ENCODE results near the gene BUD23. TPM values are rescaled to one million over a fixed set of nuclear protein-coding genes. Genes with fewer than 3 reads are reported as not detected.
"Not testable (repeated sequence)": the region's sequence is repeated elsewhere in the genome, so short reads cannot be mapped to it uniquely, and the experiment has no call there.

The BUD23 gene
- total RNA-seq, 8 experiments from 2014 or later, result 31.6 to 85.7 (median 49.2) TPM

DNA sequence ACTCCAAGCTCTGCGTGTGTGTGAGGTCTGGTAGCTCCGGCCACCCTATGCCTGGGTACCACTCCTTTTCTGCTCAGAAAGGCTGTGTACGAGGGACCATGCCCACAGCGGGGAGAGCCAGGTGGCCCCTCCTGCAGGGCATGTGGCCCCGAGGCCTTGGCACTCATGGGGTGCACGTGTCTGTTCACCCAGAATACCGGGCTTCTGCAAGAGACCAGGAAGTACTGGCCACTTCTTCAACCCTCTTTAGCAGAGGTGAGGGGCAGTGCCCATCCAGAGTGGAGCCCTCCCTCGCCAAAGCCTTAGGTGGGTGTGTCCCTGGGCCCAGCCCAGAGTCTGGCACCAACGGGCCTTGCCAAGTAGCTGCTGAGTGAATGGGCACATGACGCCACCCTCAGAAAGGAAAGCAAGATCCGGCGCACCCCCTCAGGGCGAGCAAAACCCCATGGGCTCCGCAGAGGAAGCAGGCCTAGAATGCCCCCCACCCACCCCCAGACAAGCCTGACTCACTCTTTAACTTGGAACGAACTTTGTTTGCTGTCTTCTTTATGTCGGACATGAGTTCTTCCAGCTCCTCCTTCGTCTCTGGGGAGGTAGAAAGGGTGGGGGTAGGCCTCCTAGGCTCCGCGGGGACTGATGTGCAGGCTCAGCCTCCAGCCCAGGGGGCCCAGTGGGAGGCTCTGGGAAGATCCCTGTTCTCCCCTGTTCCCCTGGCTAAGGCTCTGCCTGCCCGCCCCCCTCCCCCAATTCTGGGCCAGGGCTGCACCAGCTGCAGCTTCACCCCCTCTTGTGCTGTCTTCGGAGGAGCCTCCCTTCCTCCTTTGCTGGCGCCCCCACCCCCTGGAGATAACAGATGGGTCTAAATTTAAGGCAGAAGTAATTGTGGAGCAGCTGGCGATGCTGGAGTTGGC, 21.5 kb downstream of the BUD23 start:
- in situ Hi-C loops (cut with MboI; ENCODE audit: low pct_unique_long_range_greater_than_20kb in 2 of 9, low sequenced_read_pairs in 9 of 9, unreplicated experiment in 9 of 9), result no loop called here
- Histone ChIP-seq H3K27ac (peak overlapping the region in 1 of 2 donors; percentile 82), H3K4me3 (no peak overlapping the region), H3K4me1 (replicated peaks in 1 of 2) (peaks cover 12 to 31% of the 10 kb centered on the region in 2 donors)
- 20 to 100% (median 81%) methylated on average over 1 to 7 of the region's 23 CpGs; no CpG with 5 or more reads in 5 of the 10 experiments for WGBS, 10 experiments
- ATAC-seq (replicated peaks in 6 of 8), result peak in 2 of 8 experiments; percentile 4 to 55

DNA sequence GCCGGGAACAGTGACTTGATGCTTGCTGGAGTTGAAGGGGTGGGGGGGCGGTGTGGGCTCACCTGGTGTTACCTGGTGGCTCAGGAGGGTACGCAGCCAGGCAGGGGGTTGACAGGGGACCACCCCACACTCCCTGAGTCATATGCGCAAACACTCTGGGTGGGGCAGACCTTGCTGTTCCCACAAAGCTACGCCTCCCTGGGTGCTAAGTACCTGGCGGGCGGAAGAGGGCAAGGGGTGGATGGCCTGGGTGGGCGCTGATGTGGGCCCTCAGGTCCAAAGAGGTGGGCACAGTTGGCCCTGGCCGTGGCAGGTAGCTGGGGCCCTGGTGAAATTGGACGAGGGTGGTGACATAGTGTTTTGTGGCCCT, 22.1 kb downstream of the BUD23 start:
- ATAC-seq (replicated peaks in 6 of 8), result no peak
- 40 to 80% (median 60%) methylated on average over 1 to 2 of the region's 10 CpGs; no CpG with 5 or more reads in 7 of the 10 experiments for WGBS, 10 experiments
- Histone ChIP-seq H3K4me1 (replicated peaks in 1 of 2) (peaks cover 12 to 31% of the 10 kb centered on the region in 2 donors), H3K4me3 (no peak overlapping the region), H3K27ac (no peak overlapping the region)
- in situ Hi-C loops (cut with MboI; ENCODE audit: low pct_unique_long_range_greater_than_20kb in 2 of 9, low sequenced_read_pairs in 9 of 9, unreplicated experiment in 9 of 9), result no loop called here

DNA sequence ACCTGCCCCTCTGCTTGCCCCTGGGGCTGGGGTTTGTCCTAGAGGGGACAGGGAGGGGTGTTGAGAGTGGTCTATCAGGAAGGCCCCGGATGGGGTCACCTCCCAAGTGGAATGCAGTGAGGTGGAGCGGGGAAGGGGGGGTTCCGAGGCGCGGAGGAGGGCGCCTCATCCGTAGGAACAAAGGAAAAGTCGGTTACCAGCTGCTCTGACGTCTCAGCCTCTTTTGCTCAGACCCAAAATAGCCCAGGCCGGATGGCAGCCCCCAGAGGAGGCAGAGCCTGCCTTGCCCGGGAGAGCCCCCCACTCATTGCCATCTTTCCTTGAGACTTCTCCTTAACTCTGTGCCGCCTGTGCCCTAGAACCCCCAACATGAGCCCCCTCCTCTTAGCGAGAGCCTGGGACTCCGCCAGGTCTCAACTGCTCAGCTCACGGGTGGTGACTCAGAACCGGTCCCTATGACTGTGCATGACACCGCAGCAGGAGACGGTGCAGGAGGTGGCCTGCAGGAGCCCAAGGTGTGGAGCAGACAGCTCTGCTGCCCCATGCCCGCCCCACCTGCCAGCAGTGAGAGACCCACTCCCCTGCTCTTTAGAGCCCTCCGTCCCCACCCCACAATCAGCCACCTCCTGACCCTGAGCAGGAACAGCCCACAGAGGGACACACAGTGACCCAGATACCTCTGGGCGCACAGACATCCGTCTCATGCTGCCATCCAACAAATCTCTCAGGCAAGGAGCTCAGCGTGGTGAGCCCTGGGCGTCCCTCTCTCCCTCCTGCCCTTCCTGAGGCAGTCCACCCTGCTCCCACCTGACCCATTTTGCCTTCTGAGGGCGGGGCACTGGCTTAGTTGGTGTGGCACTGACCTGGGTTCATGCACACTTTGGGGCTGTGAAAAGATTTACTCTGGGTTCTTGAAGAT, 23.0 kb downstream of the BUD23 start:
- in situ Hi-C loops (cut with MboI; ENCODE audit: low pct_unique_long_range_greater_than_20kb in 2 of 9, low sequenced_read_pairs in 9 of 9, unreplicated experiment in 9 of 9), result no loop called here
- Histone ChIP-seq H3K27ac (no peak overlapping the region), H3K4me1 (replicated peaks in 1 of 2) (peaks cover 12 to 31% of the 10 kb centered on the region in 2 donors), H3K4me3 (no peak overlapping the region)
- 60 to 100% (median 80%) methylated on average over 1 to 3 of the region's 25 CpGs; no CpG with 5 or more reads in 5 of the 10 experiments for WGBS, 10 experiments
- no peak for ATAC-seq (replicated peaks in 6 of 8)

DNA sequence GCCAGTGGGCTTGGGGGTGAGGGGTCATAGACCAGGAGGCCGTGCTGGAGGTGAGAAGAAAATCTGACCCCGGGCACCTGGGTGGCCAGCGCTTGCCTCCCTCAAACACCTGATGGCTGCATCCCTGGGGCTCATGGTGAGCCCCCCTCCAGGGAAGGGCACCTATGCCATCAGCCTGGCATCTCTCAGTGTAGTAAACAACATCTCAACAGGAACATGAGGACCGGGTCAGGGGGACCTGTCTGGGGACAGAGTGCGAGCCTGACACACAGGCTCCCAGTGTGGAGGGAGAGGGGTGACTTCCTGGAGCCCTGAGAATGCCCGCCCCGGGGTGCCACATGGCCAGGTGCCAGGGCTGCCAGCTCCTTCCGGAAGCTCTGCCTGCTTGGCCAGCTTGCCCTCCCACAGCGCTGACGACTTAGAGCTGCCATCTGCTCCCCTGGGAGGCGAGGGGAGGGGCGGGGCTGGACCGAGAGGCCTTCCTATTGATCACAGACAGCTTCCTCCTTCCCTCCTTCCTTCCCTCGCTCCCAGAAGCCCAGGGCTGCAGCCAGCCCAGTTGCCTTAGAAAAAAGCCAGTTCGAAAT, 23.7 kb downstream of the BUD23 start:
- H3K27ac ChIP-seq, result no peak overlapping the region
- 80 to 100% (median 80%) methylated on average over 1 to 5 of the region's 15 CpGs; no CpG with 5 or more reads in 6 of the 10 experiments for WGBS, 10 experiments
- no peak for ATAC-seq (replicated peaks in 6 of 8)
- in situ Hi-C loops (cut with MboI; ENCODE audit: low pct_unique_long_range_greater_than_20kb in 2 of 9, low sequenced_read_pairs in 9 of 9, unreplicated experiment in 9 of 9), result no loop called here
- no peak overlapping the region for H3K4me3 ChIP-seq
- peaks cover 12 to 31% of the 10 kb centered on the region in 2 donors for H3K4me1 ChIP-seq (replicated peaks in 1 of 2)

- no peak for ATAC-seq (replicated peaks in 6 of 8)
- 87 to 100% methylated on average over 3 to 4 of the region's 16 CpGs; no CpG with 5 or more reads in 8 of the 10 experiments for WGBS, 10 experiments
- Histone ChIP-seq H3K4me3 (no peak overlapping the region), H3K4me1 (replicated peaks in 1 of 2) (peaks cover 5 to 24% of the 10 kb centered on the region in 2 donors), H3K27ac (no peak overlapping the region)
- in situ Hi-C loops (cut with MboI; ENCODE audit: low pct_unique_long_range_greater_than_20kb in 2 of 9, low sequenced_read_pairs in 9 of 9, unreplicated experiment in 9 of 9), result no loop called here
Observed at GRCh38 chr7:73708961-73709549, 25.7 kb downstream of the BUD23 start.

- peaks cover 13 to 21% of the 10 kb centered on the region in 2 donors for H3K4me1 ChIP-seq (replicated peaks in 1 of 2)
- WGBS, 10 experiments, result 60 to 100% (median 82%) methylated on average over 1 of the region's 1 CpG; no CpG with 5 or more reads in 4 of the 10 experiments
- no peak overlapping the region for H3K27ac ChIP-seq
- ATAC-seq (replicated peaks in 6 of 8), result no peak
- H3K4me3 ChIP-seq, result no peak overlapping the region
- in situ Hi-C loops (cut with MboI; ENCODE audit: low pct_unique_long_range_greater_than_20kb in 2 of 9, low sequenced_read_pairs in 9 of 9, unreplicated experiment in 9 of 9), result no loop called here
Observed at GRCh38 chr7:73712773-73713172, 29.4 kb downstream of the BUD23 start.

DNA sequence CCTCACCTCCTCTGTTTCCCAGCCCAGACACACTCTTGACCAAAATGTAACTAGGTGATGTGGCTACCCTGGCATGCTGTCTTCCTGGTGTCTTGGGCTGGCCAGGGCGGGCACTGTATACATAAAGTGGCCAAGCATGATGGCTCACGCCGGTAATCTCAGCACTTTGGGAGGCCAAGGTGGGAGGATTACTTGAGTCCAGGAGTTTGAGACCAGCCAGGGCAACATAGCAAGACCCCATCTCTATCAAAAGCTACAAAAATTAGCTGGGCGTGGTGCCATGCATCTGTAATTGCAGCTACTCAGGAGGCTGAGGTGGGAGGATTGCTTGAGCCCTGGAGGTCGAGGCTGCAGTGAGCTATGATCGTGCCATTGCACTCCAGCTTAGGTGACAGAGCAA, 29.9 kb downstream of the BUD23 start:
- H3K4me1 ChIP-seq (replicated peaks in 1 of 2), result peaks cover 17 to 26% of the 10 kb centered on the region in 2 donors
- 70 to 100% (median 87%) methylated on average over 1 to 6 of the region's 6 CpGs; no CpG with 5 or more reads in 4 of the 10 experiments for WGBS, 10 experiments
- in situ Hi-C loops (cut with MboI; ENCODE audit: low pct_unique_long_range_greater_than_20kb in 2 of 9, low sequenced_read_pairs in 9 of 9, unreplicated experiment in 9 of 9); ATAC-seq (replicated peaks in 6 of 8); H3K27ac ChIP-seq; H3K4me3 ChIP-seq: not testable (repeated sequence)

GRCh38 chr7:73715648-73716317, 32.4 kb downstream of the BUD23 start:
- 0 to 100% (median 55%) methylated on average over 1 to 8 of the region's 16 CpGs; no CpG with 5 or more reads in 5 of the 10 experiments for WGBS, 10 experiments
- peaks cover 21 to 32% of the 10 kb centered on the region in 2 donors for H3K4me1 ChIP-seq (replicated peaks in 1 of 2)
- H3K27ac ChIP-seq, result peak overlapping the region; percentile 51 to 68
- H3K4me3 ChIP-seq, result peak overlapping the region in 1 of 5 donors; percentile 0
- ATAC-seq (replicated peaks in 6 of 8), result peak; percentile 80 to 93 (median 92)
- in situ Hi-C loops (cut with MboI; ENCODE audit: low pct_unique_long_range_greater_than_20kb in 2 of 9, low sequenced_read_pairs in 9 of 9, unreplicated experiment in 9 of 9), result no loop called here

GRCh38 chr7:73716318-73716890, 33.0 kb downstream of the BUD23 start:
- in situ Hi-C loops (cut with MboI; ENCODE audit: low pct_unique_long_range_greater_than_20kb in 2 of 9, low sequenced_read_pairs in 9 of 9, unreplicated experiment in 9 of 9), result no loop called here
- Histone ChIP-seq H3K27ac (peak overlapping the region in 1 of 2 donors; percentile 68), H3K4me3 (no peak overlapping the region), H3K4me1 (replicated peaks in 1 of 2) (peaks cover 21 to 32% of the 10 kb centered on the region in 2 donors)
- no peak for ATAC-seq (replicated peaks in 6 of 8)
- WGBS, 10 experiments, result 93% methylated on average over 2 of the region's 4 CpGs; no CpG with 5 or more reads in 9 of the 10 experiments

GRCh38 chr7:73717025-73717807, 33.8 kb downstream of the BUD23 start:
- in situ Hi-C loops (cut with MboI; ENCODE audit: low pct_unique_long_range_greater_than_20kb in 2 of 9, low sequenced_read_pairs in 9 of 9, unreplicated experiment in 9 of 9), result no loop called here
- 80 to 100% (median 100%) methylated on average over 1 of the region's 13 CpGs; no CpG with 5 or more reads in 7 of the 10 experiments for WGBS, 10 experiments
- no peak overlapping the region for H3K27ac ChIP-seq
- H3K4me1 ChIP-seq (replicated peaks in 1 of 2), result peaks cover 21 to 32% of the 10 kb centered on the region in 2 donors
- H3K4me3 ChIP-seq, result no peak overlapping the region
- peak in 2 of 8 experiments; percentile 6 to 22 for ATAC-seq (replicated peaks in 6 of 8)

GRCh38 chr7:73717991-73718405, 34.6 kb downstream of the BUD23 start:
- no peak for ATAC-seq (replicated peaks in 6 of 8)
- 9 to 100% (median 20%) methylated on average over 1 to 4 of the region's 10 CpGs; no CpG with 5 or more reads in 5 of the 10 experiments for WGBS, 10 experiments
- Histone ChIP-seq H3K4me1 (replicated peaks in 1 of 2) (peaks cover 21 to 32% of the 10 kb centered on the region in 2 donors), H3K27ac (no peak overlapping the region), H3K4me3 (peak overlapping the region in 3 of 5 donors; percentile 65 to 100 (median 100))
- in situ Hi-C loops (cut with MboI; ENCODE audit: low pct_unique_long_range_greater_than_20kb in 2 of 9, low sequenced_read_pairs in 9 of 9, unreplicated experiment in 9 of 9), result no loop called here

All from motor neuron (in vitro differentiated cells).